Mammary epithelial cell (primary cell): ENCODE results near the gene DTNBP1.

ENCODE experiments used
- EZH2 ChIP-seq: IDR thresholded peaks from 2 replicates; pipeline ENCODE4 v1.6.1; 2012; ENCODE audit warnings: low read length, inconsistent platforms, borderline replicate concordance
- TF ChIP-seq, protein P1 (sequence below), 2 donors: IDR thresholded peaks in 1 of 2; conservative IDR thresholded peaks in 1 of 2; 2 replicates each; pipeline ENCODE4 v1.5.1; 2011 to 2012; ENCODE audit warnings: inconsistent platforms in 2 of 2, low read length in 2 of 2, mild to moderate bottlenecking in 2 of 2, control low read depth in 1 of 2, low read depth in 1 of 2; ENCODE audit not compliant: insufficient read depth in 1 of 2; ENCODE audit errors: extremely low read depth in 1 of 2

DNA sequence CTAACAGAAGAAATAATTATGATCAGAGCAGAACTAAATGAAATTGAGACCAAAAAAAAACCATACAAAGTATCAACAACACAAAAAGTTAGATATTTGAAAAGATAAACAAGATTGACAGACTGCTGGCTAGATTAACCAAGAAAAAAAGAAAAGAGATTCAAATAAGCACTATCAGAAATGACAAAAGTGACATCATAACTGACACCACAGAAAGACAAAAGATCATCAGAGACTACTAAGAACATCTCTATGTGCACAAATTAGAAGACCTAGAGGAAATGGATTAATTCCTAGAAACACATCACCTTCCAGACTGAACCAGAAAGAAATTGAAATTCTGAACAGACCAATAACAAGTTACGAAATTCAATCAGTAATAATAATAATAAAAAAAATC lies 17.9 kb downstream of the DTNBP1 start:
- TF ChIP-seq, protein P1, sequence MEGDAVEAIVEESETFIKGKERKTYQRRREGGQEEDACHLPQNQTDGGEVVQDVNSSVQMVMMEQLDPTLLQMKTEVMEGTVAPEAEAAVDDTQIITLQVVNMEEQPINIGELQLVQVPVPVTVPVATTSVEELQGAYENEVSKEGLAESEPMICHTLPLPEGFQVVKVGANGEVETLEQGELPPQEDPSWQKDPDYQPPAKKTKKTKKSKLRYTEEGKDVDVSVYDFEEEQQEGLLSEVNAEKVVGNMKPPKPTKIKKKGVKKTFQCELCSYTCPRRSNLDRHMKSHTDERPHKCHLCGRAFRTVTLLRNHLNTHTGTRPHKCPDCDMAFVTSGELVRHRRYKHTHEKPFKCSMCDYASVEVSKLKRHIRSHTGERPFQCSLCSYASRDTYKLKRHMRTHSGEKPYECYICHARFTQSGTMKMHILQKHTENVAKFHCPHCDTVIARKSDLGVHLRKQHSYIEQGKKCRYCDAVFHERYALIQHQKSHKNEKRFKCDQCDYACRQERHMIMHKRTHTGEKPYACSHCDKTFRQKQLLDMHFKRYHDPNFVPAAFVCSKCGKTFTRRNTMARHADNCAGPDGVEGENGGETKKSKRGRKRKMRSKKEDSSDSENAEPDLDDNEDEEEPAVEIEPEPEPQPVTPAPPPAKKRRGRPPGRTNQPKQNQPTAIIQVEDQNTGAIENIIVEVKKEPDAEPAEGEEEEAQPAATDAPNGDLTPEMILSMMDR (conservative IDR thresholded peaks at IDR 0.05 in 1 of 2, IDR thresholded peaks at IDR 0.05 in 1 of 2; ENCODE audit: extremely low read depth in 1 of 2, insufficient read depth in 1 of 2, low read depth in 1 of 2, low read length in 2 of 2): no peak
- TF ChIP-seq EZH2: no peak
